ENCODE results near the gene ZFAND3. TPM values are rescaled to one million over a fixed set of nuclear protein-coding genes. Genes with fewer than 3 reads are reported as not detected.

ZFAND3 gene
- total RNA-seq, 2 experiments from 2014 or later, result 34.4 to 37.0 TPM

- peaks cover 2% of the 10 kb centered on the region for H3K4me1 Mint-ChIP-seq (ENCODE audit: low read depth)
- no peaks in the 10 kb centered on the region for H3K9me3 Mint-ChIP-seq
- H3K27me3 Mint-ChIP-seq, result no peaks in the 10 kb centered on the region
- H3K4me3 ChIP-seq (ENCODE audit: low read length), result no peak overlapping the region
- H3K9me3 ChIP-seq (ENCODE audit: control insufficient read depth in 1 of 2, insufficient read depth in 1 of 2, low read length in 2 of 2), result no peaks in the 10 kb centered on the region
- intact Hi-C loops (cut with DNase I, micrococcal nuclease), result no loop called here
- ChIA-PET CTCF (no interaction called here), POLR2A (no interaction called here)
- H3K27me3 ChIP-seq (ENCODE audit: control insufficient read depth in 1 of 2, insufficient read depth in 2 of 2, low read length in 2 of 2), result no peaks in the 10 kb centered on the region
- H3K27ac Mint-ChIP-seq, result peak overlapping the region; percentile 12
- no peak for ATAC-seq (ENCODE audit: poor library complexity)
- H3K4me1 ChIP-seq (ENCODE audit: insufficient read depth, low read length), result no peaks in the 10 kb centered on the region
- TF ChIP-seq CTCF (IDR thresholded peaks at IDR 0.05), result no peak
- no peak overlapping the region for H3K4me3 Mint-ChIP-seq
- peaks cover 35% of the 10 kb centered on the region for H3K36me3 Mint-ChIP-seq (ENCODE audit: low read depth)
- peaks cover 3% of the 10 kb centered on the region for H3K36me3 ChIP-seq (ENCODE audit: insufficient read depth, low read length)
- DNase-seq, result no peak
- no peak overlapping the region for H3K27ac ChIP-seq (ENCODE audit: low read depth in 1 of 2, low read length in 2 of 2)
Measured at GRCh38 chr6:38178584-38178886, 359.0 kb downstream of the ZFAND3 start.

- Mint-ChIP-seq H3K36me3 (ENCODE audit: low read depth) (peaks cover 36% of the 10 kb centered on the region), H3K4me3 (no peak overlapping the region), H3K9me3 (no peaks in the 10 kb centered on the region), H3K27ac (no peak overlapping the region), H3K4me1 (ENCODE audit: low read depth) (no peaks in the 10 kb centered on the region), H3K27me3 (no peaks in the 10 kb centered on the region)
- Histone ChIP-seq H3K27ac (ENCODE audit: low read depth in 1 of 2, low read length in 2 of 2) (no peak overlapping the region), H3K4me3 (ENCODE audit: low read length) (no peak overlapping the region), H3K4me1 (ENCODE audit: insufficient read depth, low read length) (no peaks in the 10 kb centered on the region), H3K27me3 (ENCODE audit: control insufficient read depth in 1 of 2, insufficient read depth in 2 of 2, low read length in 2 of 2) (no peaks in the 10 kb centered on the region), H3K36me3 (ENCODE audit: insufficient read depth, low read length) (peaks cover 5% of the 10 kb centered on the region), H3K9me3 (ENCODE audit: control insufficient read depth in 1 of 2, insufficient read depth in 1 of 2, low read length in 2 of 2) (no peaks in the 10 kb centered on the region)
- CTCF ChIA-PET, result no interaction called here
- no peak for TF ChIP-seq CTCF (IDR thresholded peaks at IDR 0.05)
- intact Hi-C loops (cut with DNase I, micrococcal nuclease), result no loop called here
- POLR2A ChIA-PET, result no interaction called here
- ATAC-seq (ENCODE audit: poor library complexity) (no peak), DNase-seq (peak in 1 of 14 experiments; percentile 11)
Measured at GRCh38 chr6:38179300-38179699, 359.8 kb downstream of the ZFAND3 start.

DNA sequence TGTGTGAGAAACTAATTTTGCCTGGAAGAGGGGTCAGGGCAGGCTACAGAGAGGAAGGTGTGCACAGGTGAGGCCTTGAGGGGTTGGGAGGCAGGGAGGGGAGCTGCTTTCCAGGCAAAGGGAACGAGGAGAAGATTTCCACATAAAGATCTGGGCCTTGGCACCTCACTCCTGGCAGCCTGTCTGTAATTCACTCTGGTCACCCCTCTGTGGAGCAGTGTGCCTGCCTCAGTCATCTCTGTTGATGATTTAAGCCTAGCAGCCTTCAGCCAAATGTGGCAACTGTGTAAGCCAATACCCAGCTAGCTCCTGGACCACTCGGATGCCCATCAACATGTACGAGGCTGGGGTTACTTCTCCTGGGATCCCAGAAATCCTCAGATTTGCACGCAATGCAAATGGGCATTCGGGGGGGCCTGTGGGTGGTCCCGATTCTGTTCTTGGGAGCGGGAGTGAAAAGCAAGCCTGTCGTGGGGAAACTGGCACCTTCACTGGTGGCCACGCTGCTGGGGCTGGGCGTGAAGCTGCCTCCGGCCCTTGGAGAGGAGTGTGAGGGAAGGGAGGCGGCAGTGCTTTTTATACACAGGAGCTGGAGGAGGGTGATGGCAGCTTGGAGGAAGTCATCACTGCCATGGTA, 360.4 kb downstream of the ZFAND3 start:
- Mint-ChIP-seq H3K4me1 (ENCODE audit: low read depth) (no peaks in the 10 kb centered on the region), H3K36me3 (ENCODE audit: low read depth) (peaks cover 32% of the 10 kb centered on the region), H3K4me3 (no peak overlapping the region), H3K9me3 (no peaks in the 10 kb centered on the region), H3K27me3 (no peaks in the 10 kb centered on the region), H3K27ac (no peak overlapping the region)
- no peak for TF ChIP-seq CTCF (IDR thresholded peaks at IDR 0.05)
- Histone ChIP-seq H3K4me3 (ENCODE audit: low read length) (no peak overlapping the region), H3K27ac (ENCODE audit: low read depth in 1 of 2, low read length in 2 of 2) (no peak overlapping the region), H3K9me3 (ENCODE audit: control insufficient read depth in 1 of 2, insufficient read depth in 1 of 2, low read length in 2 of 2) (no peaks in the 10 kb centered on the region), H3K4me1 (ENCODE audit: insufficient read depth, low read length) (no peaks in the 10 kb centered on the region), H3K27me3 (ENCODE audit: control insufficient read depth in 1 of 2, insufficient read depth in 2 of 2, low read length in 2 of 2) (no peaks in the 10 kb centered on the region), H3K36me3 (ENCODE audit: insufficient read depth, low read length) (peaks cover 6% of the 10 kb centered on the region)
- peak in 1 of 14 experiments; percentile 17 for DNase-seq
- CTCF ChIA-PET, result no interaction called here
- no peak for ATAC-seq (ENCODE audit: poor library complexity)
- intact Hi-C loops (cut with DNase I, micrococcal nuclease), result no loop called here
- POLR2A ChIA-PET, result no interaction called here
